Measurements from ENCODE around the gene MID1IP1. TPM values are rescaled to one million over a fixed set of nuclear protein-coding genes. Genes with fewer than 3 reads are reported as not detected.

Gene MID1IP1
- polyA plus RNA-seq, 1 donor = 36.5 TPM

Other genes starting within 250 kb of the MID1IP1 start
- 61.9 TPM for gene TSPAN7, start 239.9 kb upstream of the MID1IP1 start, polyA plus RNA-seq